SKM-1 (cell line): ENCODE data around the gene TRIM7.
"Not testable (repeated sequence)": the region's sequence is repeated elsewhere in the genome, so short reads cannot be mapped to it uniquely, and the experiment has no call there.

ENCODE experiments used
- DNase-seq: peaks from one replicate; lab custom pipeline; 2025; ENCODE audit not compliant: unreplicated experiment; lab: John Stamatoyannopoulos, UW

Gene TRIM7

GRCh38 chr5:181173420-181174342, 31.3 kb downstream of the TRIM7 start:
- no peak for DNase-seq

DNA sequence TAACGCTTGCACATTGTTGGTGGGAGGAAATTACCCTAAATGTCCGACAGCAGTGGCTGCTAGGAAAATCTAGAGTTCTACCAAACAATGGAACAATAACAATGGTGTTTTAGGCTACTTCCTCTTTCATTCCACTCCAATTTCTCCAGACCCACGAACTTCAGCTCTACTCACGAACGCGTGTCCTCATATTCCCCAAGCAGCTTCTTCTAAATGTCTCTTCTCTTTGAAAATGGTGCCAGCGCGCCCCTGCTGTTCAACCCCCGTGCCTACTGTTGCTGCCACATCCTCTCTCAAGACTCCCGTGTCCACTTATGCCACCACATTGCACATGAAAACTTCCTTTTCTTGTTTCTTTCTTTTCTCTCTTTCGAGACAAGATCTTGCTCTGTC, 32.0 kb downstream of the TRIM7 start:
- DNase-seq: no peak

GRCh38 chr5:181171782-181172181, 33.2 kb downstream of the TRIM7 start:
- no peak for DNase-seq

GRCh38 chr5:181170996-181171395, 34.0 kb downstream of the TRIM7 start:
- no peak for DNase-seq

DNA sequence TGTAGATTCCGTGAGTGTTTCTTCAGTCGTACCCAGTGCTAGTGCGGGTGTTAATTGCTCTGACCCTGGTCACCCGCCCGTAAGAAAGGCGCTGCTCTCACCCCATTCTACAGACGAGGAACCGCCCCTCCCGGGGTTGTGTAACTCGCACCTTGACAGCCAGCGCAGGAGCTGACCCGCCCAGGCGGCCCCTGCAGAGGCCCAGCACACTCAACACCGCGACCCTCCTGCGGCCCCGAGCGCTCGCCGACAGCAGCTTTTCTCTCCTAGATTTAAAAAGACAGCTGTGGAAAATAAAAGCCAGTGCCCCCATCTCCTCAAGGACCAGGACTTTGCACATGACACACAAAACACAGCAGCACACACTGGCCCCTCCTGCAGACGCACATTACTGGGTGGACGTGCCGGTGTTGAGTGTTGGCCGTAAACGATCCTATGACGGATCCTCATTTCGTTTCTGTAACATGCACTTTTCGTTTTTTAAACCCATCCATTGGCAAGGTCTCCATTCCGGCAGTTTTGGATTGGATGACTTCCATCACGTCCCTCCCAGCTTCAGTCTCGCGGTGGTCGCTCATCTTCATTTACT, 34.7 kb downstream of the TRIM7 start:
- no peak for DNase-seq

DNA sequence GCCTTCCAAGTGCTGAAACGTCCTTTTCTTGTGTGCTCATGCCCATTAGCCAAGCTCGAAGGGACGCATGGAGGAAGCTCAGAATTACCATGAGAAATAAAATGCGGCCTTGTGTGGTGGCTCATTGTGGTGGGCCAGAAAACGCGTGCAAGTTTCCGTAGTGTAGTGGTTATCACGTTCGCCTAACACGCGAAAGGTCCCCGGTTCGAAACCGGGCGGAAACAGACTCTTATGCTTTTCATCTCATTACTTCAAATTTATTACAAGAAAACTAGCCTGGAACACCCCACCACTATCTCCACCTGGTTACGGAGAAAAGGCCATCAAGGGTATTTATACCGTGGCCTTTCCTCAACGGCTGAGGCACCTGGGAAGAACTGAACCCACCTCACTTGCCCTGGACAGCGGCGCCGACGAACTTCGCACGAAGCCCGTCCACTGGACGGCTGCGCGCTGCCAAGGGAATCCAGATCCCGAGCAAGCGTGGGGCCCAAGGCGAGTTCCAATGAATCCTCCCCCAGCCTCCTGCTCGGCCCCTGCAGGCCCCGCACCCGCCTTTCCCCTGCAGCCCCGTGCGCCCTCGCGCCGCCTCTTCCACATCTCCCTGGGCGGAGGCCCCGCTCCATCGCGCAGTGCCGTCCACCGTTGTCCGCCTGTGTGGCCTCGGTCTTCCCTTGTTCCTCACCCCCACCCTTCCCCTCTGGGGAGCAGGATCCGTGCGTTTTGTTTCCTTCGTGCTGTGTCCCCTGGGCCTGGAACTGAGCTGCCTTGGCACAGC, 35.3 kb downstream of the TRIM7 start:
- DNase-seq: not testable (repeated sequence)

GRCh38 chr5:181168595-181169118, 36.3 kb downstream of the TRIM7 start:
- no peak for DNase-seq

GRCh38 chr5:181167814-181168488, 37.0 kb downstream of the TRIM7 start:
- DNase-seq: no peak

- DNase-seq: no peak
These were observed 37.9 kb downstream of the TRIM7 start for GRCh38 chr5:181166812-181167733.

GRCh38 chr5:181164076-181164952, 40.7 kb downstream of the TRIM7 start:
- DNase-seq: no peak

DNA sequence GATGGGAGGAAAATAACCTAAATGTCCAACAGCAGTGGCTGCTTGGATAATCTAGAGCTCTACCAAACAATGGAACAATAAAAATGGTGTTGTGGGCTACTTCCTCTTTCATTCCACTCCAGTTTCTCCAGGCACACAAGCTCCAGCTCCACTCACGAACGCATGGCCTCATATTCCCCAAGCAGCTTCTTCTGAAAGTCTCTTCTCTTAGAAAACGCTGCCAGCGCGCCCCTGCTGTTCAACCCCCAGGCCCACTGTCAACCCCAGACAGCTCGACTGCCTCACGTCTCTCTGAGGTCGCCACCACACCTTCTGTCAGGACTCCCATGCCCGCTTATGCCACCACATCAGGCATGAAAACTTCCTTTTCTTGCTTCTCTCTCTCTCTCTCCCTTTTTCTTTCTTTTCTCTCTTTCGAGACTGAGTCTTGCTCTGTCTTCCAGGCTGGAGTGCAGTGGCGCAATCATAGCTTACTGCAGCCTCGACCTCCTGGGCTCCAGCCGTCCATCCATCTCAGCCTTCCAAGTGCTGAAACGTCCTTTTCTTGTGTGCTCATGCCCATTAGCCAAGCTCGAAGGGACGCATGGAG, 41.4 kb downstream of the TRIM7 start:
- DNase-seq: no peak

DNA sequence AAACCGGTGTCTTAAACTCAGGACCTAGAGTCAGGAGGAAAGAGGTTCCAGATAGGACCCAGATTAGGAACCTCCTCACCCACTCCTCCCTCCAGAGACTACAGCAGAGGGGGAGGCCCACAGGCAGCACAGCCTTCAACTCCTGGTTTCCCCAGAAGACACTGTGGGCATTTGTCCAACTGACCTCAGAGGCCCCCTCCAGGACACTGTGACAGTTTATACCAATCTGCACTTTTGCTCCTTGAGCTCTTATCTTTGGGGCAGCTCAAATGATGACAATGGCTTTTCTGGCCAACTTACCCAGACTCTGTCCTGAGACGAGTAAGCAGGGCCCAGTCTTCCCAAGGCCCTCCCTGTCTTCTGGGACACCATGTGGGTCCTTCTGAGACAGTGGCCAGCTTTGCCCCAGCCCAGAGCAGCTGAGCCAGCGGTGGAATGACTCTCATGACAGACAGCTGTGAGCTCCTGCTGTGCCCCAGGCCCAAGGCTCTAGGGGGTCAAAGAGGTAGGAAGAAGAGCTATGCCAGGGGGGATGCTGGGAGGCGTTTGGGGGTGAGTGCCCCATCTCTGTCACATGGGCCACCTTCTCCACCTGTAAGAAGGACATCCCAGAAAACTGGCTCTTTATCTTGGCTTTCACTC, 43.3 kb downstream of the TRIM7 start:
- DNase-seq: no peak

- not testable (repeated sequence) for DNase-seq
These were observed 44.1 kb downstream of the TRIM7 start for GRCh38 chr5:181160755-181161533.

DNA sequence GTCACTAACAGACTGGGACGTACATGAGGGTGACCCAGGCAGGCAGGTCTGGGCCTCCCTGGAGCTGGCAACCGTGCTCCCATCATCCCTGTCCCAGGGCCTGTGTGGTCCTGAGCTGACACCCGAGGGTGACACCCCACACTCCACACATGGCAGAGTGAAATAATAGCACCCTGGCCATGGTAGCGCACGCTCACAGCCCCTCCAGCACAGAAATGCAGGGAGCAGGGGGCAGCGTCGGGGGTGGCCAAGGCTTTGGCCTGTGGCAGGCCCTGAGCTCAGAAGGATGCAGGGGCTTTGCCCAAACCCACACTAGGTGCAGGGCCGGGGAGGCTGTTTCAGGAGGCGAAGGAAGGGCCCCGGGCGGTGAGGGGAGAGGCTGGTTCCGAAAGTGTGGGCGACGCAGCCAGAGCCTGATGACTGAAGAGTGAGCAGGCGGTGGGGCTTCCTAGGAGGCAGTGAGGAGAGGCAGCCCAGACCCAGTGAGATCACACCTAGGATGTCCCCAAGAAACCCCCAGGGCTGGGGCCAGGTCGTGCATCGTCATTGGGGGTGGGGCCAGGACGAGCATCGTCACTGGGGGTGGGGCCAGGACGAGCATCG, 44.7 kb downstream of the TRIM7 start:
- DNase-seq: no peak

- peak; percentile 56 for DNase-seq
These were observed 45.5 kb downstream of the TRIM7 start for GRCh38 chr5:181159286-181160151.

GRCh38 chr5:181158869-181159268, 46.1 kb downstream of the TRIM7 start:
- DNase-seq: no peak
